ENCODE results near the gene ZFYVE9. TPM values are rescaled to one million over a fixed set of nuclear protein-coding genes. Genes with fewer than 3 reads are reported as not detected.
"Not testable (repeated sequence)": the region's sequence is repeated elsewhere in the genome, so short reads cannot be mapped to it uniquely, and the experiment has no call there.

ZFYVE9 gene
- total RNA-seq, 1 donor from 2014 or later: 18.7 TPM

GRCh38 chr1:52195161-52195560 is 53.3 kb downstream of the ZFYVE9 start:
- ATAC-seq: no peak

GRCh38 chr1:52203935-52204625 is 62.2 kb downstream of the ZFYVE9 start:
- TF ChIP-seq CTCF (IDR thresholded peaks at IDR 0.05): no peak
- Histone ChIP-seq H3K4me3 (no peak overlapping the region), H3K4me1 (no peaks in the 10 kb centered on the region), H3K36me3 (no peaks in the 10 kb centered on the region), H3K27ac (no peak overlapping the region), H3K9me3 (peaks cover 3% of the 10 kb centered on the region), H3K27me3 (ENCODE audit: low read depth) (no peaks in the 10 kb centered on the region)
- DNase-seq (no peak), ATAC-seq (no peak)
- intact Hi-C loops (cut with DNase I): no loop called here

More at GRCh38 chr1:52195161-52195560, 53.3 kb downstream of the ZFYVE9 start:
- intact Hi-C loops (cut with DNase I): no loop called here
- no peak for TF ChIP-seq CTCF (IDR thresholded peaks at IDR 0.05)
- H3K36me3 ChIP-seq: no peaks in the 10 kb centered on the region
- no peaks in the 10 kb centered on the region for H3K27me3 ChIP-seq (ENCODE audit: low read depth)
- peaks cover under 1% of the 10 kb centered on the region for H3K9me3 ChIP-seq
- no peak for DNase-seq
- peaks cover 11% of the 10 kb centered on the region for H3K4me1 ChIP-seq
- no peak overlapping the region for H3K27ac ChIP-seq
- no peak overlapping the region for H3K4me3 ChIP-seq

GRCh38 chr1:52204696-52205095 is 62.8 kb downstream of the ZFYVE9 start:
- Histone ChIP-seq H3K36me3 (no peaks in the 10 kb centered on the region), H3K4me3 (no peak overlapping the region), H3K9me3 (peaks cover 3% of the 10 kb centered on the region), H3K4me1 (no peaks in the 10 kb centered on the region), H3K27ac (no peak overlapping the region), H3K27me3 (ENCODE audit: low read depth) (no peaks in the 10 kb centered on the region)
- intact Hi-C loops (cut with DNase I): no loop called here
- DNase-seq (no peak), ATAC-seq (no peak)
- no peak for TF ChIP-seq CTCF (IDR thresholded peaks at IDR 0.05)

GRCh38 chr1:52206686-52207085 is 64.8 kb downstream of the ZFYVE9 start:
- H3K9me3 ChIP-seq; H3K4me3 ChIP-seq; DNase-seq; H3K27ac ChIP-seq; H3K27me3 ChIP-seq (ENCODE audit: low read depth); ATAC-seq; H3K4me1 ChIP-seq; H3K36me3 ChIP-seq; intact Hi-C loops (cut with DNase I): not testable (repeated sequence)

GRCh38 chr1:52209429-52209828 is 67.5 kb downstream of the ZFYVE9 start:
- DNase-seq (no peak), ATAC-seq (no peak)
- H3K4me3 ChIP-seq: no peak overlapping the region
- no peaks in the 10 kb centered on the region for H3K4me1 ChIP-seq
- H3K27ac ChIP-seq: no peak overlapping the region
- no peak for TF ChIP-seq CTCF (IDR thresholded peaks at IDR 0.05)
- intact Hi-C loops (cut with DNase I): no loop called here
- no peaks in the 10 kb centered on the region for H3K36me3 ChIP-seq
- H3K9me3 ChIP-seq: no peaks in the 10 kb centered on the region
- no peaks in the 10 kb centered on the region for H3K27me3 ChIP-seq (ENCODE audit: low read depth)

GRCh38 chr1:52210044-52210443 is 68.2 kb downstream of the ZFYVE9 start:
- ATAC-seq (no peak), DNase-seq (no peak)
- no peaks in the 10 kb centered on the region for H3K4me1 ChIP-seq
- no peaks in the 10 kb centered on the region for H3K27me3 ChIP-seq (ENCODE audit: low read depth)
- no peak overlapping the region for H3K27ac ChIP-seq
- TF ChIP-seq CTCF (IDR thresholded peaks at IDR 0.05): no peak
- H3K9me3 ChIP-seq: no peaks in the 10 kb centered on the region
- no peak overlapping the region for H3K4me3 ChIP-seq
- H3K36me3 ChIP-seq: no peaks in the 10 kb centered on the region
- intact Hi-C loops (cut with DNase I): no loop called here

Measured in lower lobe of right lung (tissue), 2 donors.